H1 (cell line): Measurements from ENCODE around the gene MYO1D. TPM values are rescaled to one million over a fixed set of nuclear protein-coding genes. Genes with fewer than 3 reads are reported as not detected.

Experiments used
- CTCF ChIA-PET: fragments of 300-600 bp; sonication (Branson Sonifier 250); formaldehyde crosslinking; loops from one replicate; lab custom pipeline; 2021; ENCODE audit not compliant: partially characterized antibody; lab: Charles Lee
- POLR2A ChIA-PET: fragments of 300-600 bp; sonication (Branson Sonifier 250); formaldehyde crosslinking; loops from one replicate; lab custom pipeline; 2021; ENCODE audit warnings: inconsistent platforms; ENCODE audit not compliant: partially characterized antibody; lab: Charles Lee
- DNase-seq, 2 experiments: peaks; one replicate each; pipeline versions ENCODE4 v3.0.0 to v3.0.0-alpha.2; 2010 to 2022; ENCODE audit warnings: low spot score in 2 of 2, low read depth in 1 of 2, mixed read lengths in 1 of 2
- FAIRE-seq: peaks from 2 replicates; lab custom pipeline; 2011; peaks lifted over from hg19 to GRCh38; lab: Jason Lieb, UNC
- H2AFZ ChIP-seq: 2 replicates; pipeline ENCODE4 v1.8.1; 2012; ENCODE audit warnings: low read length, inconsistent platforms
- H2AK5ac ChIP-seq: 2 replicates; pipeline ENCODE4 v1.6.1; 2013; ENCODE audit warnings: low read depth, low read length
- H2BK120ac ChIP-seq: replicated peaks from 2 replicates; pipeline ENCODE3; 2013; ENCODE audit warnings: low read depth, low read length, inconsistent platforms
- H2BK12ac ChIP-seq: 2 replicates; pipeline ENCODE4 v1.6.1; 2013; ENCODE audit warnings: low read depth, low read length
- H2BK15ac ChIP-seq: 2 replicates; pipeline ENCODE4 v1.6.1; 2013; ENCODE audit warnings: low read length
- H2BK20ac ChIP-seq: 2 replicates; pipeline ENCODE4 v1.6.1; 2013; ENCODE audit warnings: low read length
- H2BK5ac ChIP-seq: 2 replicates; pipeline ENCODE4 v1.6.1; 2013; ENCODE audit warnings: low read depth, low read length
- H3K14ac ChIP-seq: 2 replicates; pipeline ENCODE4 v1.6.1; 2013; ENCODE audit warnings: inconsistent platforms; ENCODE audit not compliant: insufficient read length
- H3K18ac ChIP-seq: 2 replicates; pipeline ENCODE4 v1.6.1; 2013; ENCODE audit warnings: low read length; ENCODE audit errors: extremely low read depth
- H3K23ac ChIP-seq: 2 replicates; pipeline ENCODE4 v1.6.1; 2013; ENCODE audit warnings: inconsistent platforms; ENCODE audit not compliant: insufficient read length
- H3K23me2 ChIP-seq: 2 replicates; pipeline ENCODE4 v1.6.1; 2013; ENCODE audit warnings: low read depth, low read length
- H3K27ac ChIP-seq: 2 replicates; pipeline ENCODE4 v1.6.1; 2011; ENCODE audit warnings: low read depth, low read length, inconsistent platforms
- H3K27me3 ChIP-seq, 4 experiments: replicated peaks in 1 of 4; 1 replicate in 1 of 4; 2 replicates in 3 of 4; pipeline versions ENCODE4 v1.6.1 to v1.8.1; 2011 to 2013; ENCODE audit warnings: low read length in 3 of 4, mild to moderate bottlenecking in 3 of 4, inconsistent platforms in 2 of 4, mixed read lengths in 2 of 4, moderate library complexity in 1 of 4; ENCODE audit not compliant: control insufficient read depth in 3 of 4, insufficient read depth in 3 of 4; ENCODE audit errors: extremely low read depth in 1 of 4
- H3K36me3 ChIP-seq, 4 experiments: 2 replicates each; pipeline versions ENCODE4 v1.6.1 to v1.8.1; 2011 to 2013; ENCODE audit warnings: mild to moderate bottlenecking in 4 of 4, low read length in 3 of 4, moderate library complexity in 2 of 4, control low read depth in 1 of 4, inconsistent platforms in 1 of 4; ENCODE audit not compliant: insufficient read depth in 4 of 4, control insufficient read depth in 2 of 4
- H3K4ac ChIP-seq: replicated peaks from 2 replicates; pipeline ENCODE3; 2013; ENCODE audit warnings: low read length, low read depth, mixed read lengths, inconsistent platforms; ENCODE audit not compliant: insufficient read length
- H3K4me1 ChIP-seq, 4 experiments: replicated peaks in 1 of 4; 1 replicate in 1 of 4; 2 replicates in 3 of 4; pipeline versions ENCODE4 v1.6.1 to v1.8.1; 2011 to 2013; ENCODE audit warnings: low read length in 3 of 4, inconsistent platforms in 2 of 4, mixed read lengths in 1 of 4; ENCODE audit not compliant: insufficient read depth in 4 of 4, control insufficient read depth in 3 of 4
- H3K4me2 ChIP-seq, 2 experiments: 2 replicates each; pipeline versions ENCODE4 v1.6.1 to v1.8.1; 2011 to 2013; ENCODE audit warnings: low read depth in 2 of 2, low read length in 2 of 2, control low read depth in 1 of 2, inconsistent platforms in 1 of 2, mild to moderate bottlenecking in 1 of 2; ENCODE audit not compliant: insufficient read depth in 1 of 2
- H3K4me3 ChIP-seq, 4 experiments: fragments of 200-600, 300-600 bp in 1 of 4; sonication (generic), shearing (Covaris generic), sonication (Bioruptor Twin) in 1 of 4; 2 replicates each; pipeline versions ENCODE4 v1.5.1 to v1.8.1; 2011 to 2016; ENCODE audit warnings: low read length in 4 of 4, low read depth in 3 of 4, control low read depth in 2 of 4, inconsistent platforms in 2 of 4, mild to moderate bottlenecking in 2 of 4, mixed read lengths in 1 of 4, moderate library complexity in 1 of 4; ENCODE audit not compliant: insufficient read depth in 2 of 4; ENCODE audit errors: extremely low read depth in 1 of 4
- H3K56ac ChIP-seq: replicated peaks from 2 replicates; pipeline ENCODE3; 2013; ENCODE audit warnings: low read depth, mild to moderate bottlenecking, mixed read lengths, low read length, inconsistent platforms; ENCODE audit not compliant: insufficient read length
- H3K79me1 ChIP-seq: 2 replicates; pipeline ENCODE4 v1.6.1; 2013; ENCODE audit warnings: low read depth, low read length, control low read depth
- H3K79me2 ChIP-seq, 2 experiments: 2 replicates each; pipeline versions ENCODE4 v1.6.1 to v1.8.1; 2012 to 2013; ENCODE audit warnings: low read length in 2 of 2, mild to moderate bottlenecking in 2 of 2, inconsistent platforms in 1 of 2; ENCODE audit not compliant: insufficient read depth in 2 of 2, control insufficient read depth in 1 of 2
- H3K9ac ChIP-seq, 4 experiments: replicated peaks in 1 of 4; 1 replicate in 1 of 4; 2 replicates in 3 of 4; pipeline versions ENCODE4 v1.6.1 to v1.8.1; 2011 to 2013; ENCODE audit warnings: low read depth in 3 of 4, low read length in 3 of 4, control low read depth in 2 of 4, mild to moderate bottlenecking in 2 of 4, moderate library complexity in 2 of 4, inconsistent platforms in 1 of 4; ENCODE audit errors: extremely low read depth in 1 of 4
- H3K9me3 ChIP-seq, 2 experiments: 2 replicates each; pipeline versions ENCODE4 v1.6.1 to v1.8.1; 2012 to 2013; ENCODE audit warnings: mild to moderate bottlenecking in 2 of 2, moderate library complexity in 2 of 2, control low read depth in 1 of 2, inconsistent platforms in 1 of 2, low read depth in 1 of 2, low read length in 1 of 2, mixed read lengths in 1 of 2; ENCODE audit not compliant: insufficient read depth in 2 of 2
- H4K20me1 ChIP-seq, 2 experiments: replicated peaks in 1 of 2; 2 replicates each; pipeline versions ENCODE3 to v1.8.1; 2011 to 2013; ENCODE audit warnings: inconsistent platforms in 2 of 2, low read length in 2 of 2, mild to moderate bottlenecking in 1 of 2; ENCODE audit not compliant: insufficient read depth in 2 of 2, control insufficient read depth in 1 of 2
- H4K5ac ChIP-seq: 2 replicates; pipeline ENCODE4 v1.6.1; 2013; ENCODE audit warnings: low read length, low read depth, mixed read lengths, inconsistent platforms; ENCODE audit not compliant: insufficient read length
- H4K8ac ChIP-seq: 2 replicates; pipeline ENCODE4 v1.8.0; 2013; ENCODE audit warnings: mild to moderate bottlenecking, moderate library complexity, low read length, inconsistent platforms; ENCODE audit not compliant: insufficient read depth; ENCODE audit errors: extremely low read depth
- H4K91ac ChIP-seq: replicated peaks from 2 replicates; pipeline ENCODE3; 2013; ENCODE audit warnings: low read length, mixed read lengths, inconsistent platforms; ENCODE audit not compliant: insufficient read length
- BRCA1 ChIP-seq: IDR thresholded peaks from 2 replicates; pipeline ENCODE4 v1.6.1; 2012; ENCODE audit warnings: low read depth, low read length, improper control_type of control experiment
- CBX5 ChIP-seq: fragments of 300-800, 300-1000 bp; sonication (generic); IDR thresholded peaks from 2 replicates; pipeline ENCODE4 v1.7.1; 2016; ENCODE audit warnings: antibody characterized with exemption, low read length, low read depth
- CREB1 ChIP-seq: IDR thresholded peaks from 2 replicates; pipeline ENCODE4 v1.6.1; 2012; ENCODE audit warnings: inconsistent platforms
- KDM5A ChIP-seq: fragments of 200-600 bp; IDR thresholded peaks from 2 replicates; pipeline ENCODE4 v1.7.1; 2012; ENCODE audit warnings: mild to moderate bottlenecking, low read length, inconsistent platforms, mixed read lengths
- POLR2AphosphoS5 ChIP-seq: IDR thresholded peaks from 2 replicates; pipeline ENCODE4 v1.6.1; 2011; ENCODE audit warnings: low read depth, low read length
- SIX5 ChIP-seq: IDR thresholded peaks from 2 replicates; pipeline ENCODE4 v1.6.1; 2011; ENCODE audit warnings: mild to moderate bottlenecking, low read depth, low read length
- WGBS, 2 experiments: shearing (Covaris generic) in 1 of 2; methylation state at CpG; one replicate each; pipeline versions ENCODE4 v1.1.6 to v1.1.7; 2013 to 2015; ENCODE audit warnings: low lambda C conversion rate in 2 of 2, mixed read lengths in 2 of 2, inconsistent platforms in 1 of 2, low coverage in 1 of 2, missing lambda C conversion rate in 1 of 2; ENCODE audit not compliant: insufficient replicate concordance in 2 of 2, insufficient coverage in 1 of 2, insufficient read length in 1 of 2; ENCODE audit errors: extremely low coverage in 1 of 2, missing lambda C conversion rate in 1 of 2; 5-methylcytosine and 5-hydroxymethylcytosine counted together
- polyA plus RNA-seq, 7 experiments: library from polyadenylated mRNA; depleted of rRNA in 3 of 7; stranded (reverse) in 5 of 7; unstranded in 2 of 7; fragments of >200 nt in 5 of 7; fragments of 200-250 nt in 2 of 7; gene quantifications; 1 replicate in 5 of 7; 2 replicates in 1 of 7; 4 replicates in 1 of 7; pipeline versions ENCODE4 v1.2.1 to v1.2.3, GENCODE V29; 2011 to 2013; ENCODE audit warnings: missing spikeins in 2 of 7, mixed read lengths in 2 of 7
- total RNA-seq: library from RNA; stranded (reverse); fragmentation: NEBNext Ultra II Directional; extraction: Animal tissue kit (Norgen Biotek cat#: 25700); gene quantifications from 2 replicates; pipeline ENCODE4 v1.2.1, GENCODE V29; 2021

The MYO1D gene
- total and polyA plus RNA-seq, 2 of the 8 experiments (the other 6 are each of a cell fraction or from before 2014, with no cell fraction given) = 6.5 to 25.4 TPM

DNA sequence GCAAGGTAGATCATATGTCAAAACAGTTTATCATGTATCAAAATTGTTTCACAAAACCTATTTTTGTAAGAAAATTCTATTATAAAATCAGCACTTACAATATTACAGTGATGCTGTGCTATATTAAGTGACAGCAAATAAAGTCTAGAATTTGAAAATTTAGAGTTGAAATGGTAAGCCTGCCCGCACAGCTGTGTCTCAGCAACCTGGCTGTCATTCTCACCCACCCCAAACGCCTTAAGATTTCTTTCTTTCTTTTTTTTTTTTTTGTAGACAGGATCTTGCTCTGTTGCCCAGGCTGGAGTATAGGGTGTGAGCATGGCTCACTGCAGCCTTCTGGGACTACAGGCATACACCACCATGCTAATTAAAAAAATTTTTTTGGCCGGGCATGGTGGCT is 363.3 kb downstream of the MYO1D start:
- Histone ChIP-seq H3K36me3 (no peaks in the 10 kb centered on the region), H3K4me3 (no peak overlapping the region), H3K9ac (no peak overlapping the region), H4K5ac (no peak overlapping the region), H3K79me1 (no peaks in the 10 kb centered on the region), H3K14ac (no peak overlapping the region), H3K4me2 (no peak overlapping the region), H3K23ac (no peak overlapping the region), H3K56ac (no peak overlapping the region), H4K91ac (no peak overlapping the region), H3K18ac (no peak overlapping the region), H3K79me2 (no peaks in the 10 kb centered on the region), H3K23me2 (no peaks in the 10 kb centered on the region), H2BK15ac (no peak overlapping the region), H2BK12ac (no peak overlapping the region), H2BK120ac (no peak overlapping the region), H3K4me1 (peaks cover 7 to 20% (median 11%) of the 10 kb centered on the region in 4 experiments; a peak in 5 of 7 replicates), H2BK5ac (no peak overlapping the region), H4K8ac (no peak overlapping the region), H2AFZ (no peak overlapping the region), H4K20me1 (no peaks in the 10 kb centered on the region), H3K9me3 (no peaks in the 10 kb centered on the region), H2BK20ac (no peak overlapping the region), H2AK5ac (no peak overlapping the region), H3K27me3 (peaks cover 0 to 1% (median 0%) of the 10 kb centered on the region in 4 experiments; a peak in 3 of 7 replicates), H3K4ac (no peak overlapping the region), H3K27ac (no peak overlapping the region)
- no peak for FAIRE-seq
- no peak for TF ChIP-seq KDM5A
- TF ChIP-seq CBX5 = no peak
- no peak for TF ChIP-seq POLR2AphosphoS5
- no peak for TF ChIP-seq SIX5
- TF ChIP-seq CREB1 = no peak
- no peak for TF ChIP-seq BRCA1
- POLR2A ChIA-PET = interaction anchor here (1.5 kb wide), 1 partner anchor 30 kb away, joined by 4 read pairs; no protein-coding TSS in a partner anchor
- DNase-seq = no peak
- WGBS, 2 experiments = 96% methylated on average over 3 of the region's 3 CpGs; no CpG with 5 or more reads in 1 of the 2 experiments
- CTCF ChIA-PET = interaction anchor here (1.0 to 2.1 kb wide), 3 partner anchors 22 to 146 kb away, joined by 5 read pairs; no protein-coding TSS in a partner anchor
